ENCODE results near the gene CFAP91.

Gene CFAP91

GRCh38 chr3:119741657-119742590 lies 39.1 kb downstream of the CFAP91 start:
- DNase-seq (ENCODE audit: low spot score): no peak

GRCh38 chr3:119743921-119744320 lies 41.1 kb downstream of the CFAP91 start:
- no peak for DNase-seq (ENCODE audit: low spot score)

GRCh38 chr3:119745942-119746341 lies 43.1 kb downstream of the CFAP91 start:
- DNase-seq (ENCODE audit: low spot score): no peak

DNA sequence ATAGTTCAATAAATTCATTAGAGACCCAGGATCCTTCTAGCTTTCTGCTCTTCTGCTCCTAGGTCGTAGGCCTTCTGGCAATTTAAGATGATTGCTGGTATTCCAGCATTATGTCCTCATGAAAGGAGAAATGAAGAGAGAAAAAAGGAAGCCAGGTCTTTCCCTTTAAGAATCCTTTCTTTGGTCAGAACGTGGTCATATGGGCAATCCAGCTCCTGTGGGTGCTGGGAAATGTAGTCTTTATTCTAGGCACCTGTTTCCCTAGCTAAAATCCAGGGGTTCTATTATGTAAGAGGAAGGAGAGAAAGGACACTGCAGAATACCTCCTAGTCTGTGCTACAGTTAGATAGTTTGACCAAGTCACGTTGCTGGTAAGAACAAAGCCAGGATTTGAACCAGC lies 43.6 kb downstream of the CFAP91 start:
- DNase-seq (ENCODE audit: low spot score): no peak

DNA sequence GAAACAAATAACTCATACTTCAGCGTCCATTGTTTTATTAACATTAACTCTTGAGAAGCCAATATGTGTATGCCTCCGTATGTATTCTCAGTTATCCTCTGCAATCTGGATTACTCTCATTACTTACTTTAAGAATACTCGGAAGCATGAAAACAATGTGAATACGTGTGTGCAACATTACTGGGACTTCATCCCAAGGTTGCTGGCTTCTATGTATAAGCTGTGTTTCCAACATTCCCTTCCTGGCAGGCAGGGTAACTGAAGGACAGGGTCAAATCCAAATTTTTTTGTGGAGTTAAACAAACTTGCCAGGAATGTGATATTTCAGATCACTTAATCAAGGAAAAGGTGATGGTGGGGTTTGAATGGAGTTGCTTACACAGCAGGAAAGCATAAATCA lies 44.5 kb downstream of the CFAP91 start:
- DNase-seq (ENCODE audit: low spot score): no peak

DNA sequence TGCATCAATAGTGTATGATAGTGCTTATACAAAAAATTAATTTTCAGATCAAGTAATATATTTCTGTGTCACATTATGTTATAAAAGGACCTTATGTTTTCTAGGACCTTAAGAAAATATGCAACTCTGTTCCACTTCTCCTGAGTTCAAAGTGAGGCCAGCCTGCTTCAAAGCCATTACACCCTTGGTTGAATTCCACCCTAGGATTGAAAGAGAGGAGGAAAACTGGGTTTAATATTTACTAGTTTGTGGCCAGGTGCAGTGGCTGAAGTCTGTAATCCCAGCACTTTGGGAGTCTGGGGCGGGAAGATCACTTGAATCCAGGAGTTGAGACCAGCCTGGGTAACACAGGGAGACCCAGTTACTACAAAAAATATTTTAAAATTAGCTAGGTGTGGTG lies 46.2 kb downstream of the CFAP91 start:
- DNase-seq (ENCODE audit: low spot score): no peak

DNA sequence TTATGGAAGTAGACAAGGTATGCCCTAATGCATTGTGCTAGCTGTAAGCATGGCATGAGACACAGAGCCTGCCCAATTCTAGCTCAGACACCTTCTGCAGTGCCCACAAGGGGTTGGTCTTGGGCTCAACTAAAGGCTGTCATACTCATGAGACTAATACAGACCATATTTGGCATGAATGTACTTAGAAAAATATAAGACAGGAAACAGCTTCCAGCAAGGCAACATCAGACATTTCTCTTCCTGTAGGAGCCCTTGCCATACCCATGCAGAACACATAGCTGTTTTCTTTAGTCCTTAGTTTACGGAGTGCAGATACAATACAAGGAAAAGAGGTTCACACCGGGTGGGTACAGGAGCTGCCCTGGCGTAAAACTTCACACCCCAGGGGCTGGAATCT lies 48.6 kb downstream of the CFAP91 start:
- no peak for DNase-seq (ENCODE audit: low spot score)
